GM18505 (cell line): Measurements from ENCODE around the gene MTG1.
"Not testable (repeated sequence)": the region's sequence is repeated elsewhere in the genome, so short reads cannot be mapped to it uniquely, and the experiment has no call there.

Source experiments
- ATAC-seq: cut with Tn5 transposase; IDR thresholded peaks from one replicate; pipeline ENCODE4 v1.9.1; 2021; ENCODE audit not compliant: unreplicated experiment
- POLR2A ChIP-seq: IDR thresholded peaks from 4 replicates; pipeline ENCODE4 v1.6.1; 2011; ENCODE audit warnings: borderline replicate concordance; ENCODE audit not compliant: insufficient read depth, insufficient read length; ENCODE audit errors: extremely low read depth

The MTG1 gene

DNA sequence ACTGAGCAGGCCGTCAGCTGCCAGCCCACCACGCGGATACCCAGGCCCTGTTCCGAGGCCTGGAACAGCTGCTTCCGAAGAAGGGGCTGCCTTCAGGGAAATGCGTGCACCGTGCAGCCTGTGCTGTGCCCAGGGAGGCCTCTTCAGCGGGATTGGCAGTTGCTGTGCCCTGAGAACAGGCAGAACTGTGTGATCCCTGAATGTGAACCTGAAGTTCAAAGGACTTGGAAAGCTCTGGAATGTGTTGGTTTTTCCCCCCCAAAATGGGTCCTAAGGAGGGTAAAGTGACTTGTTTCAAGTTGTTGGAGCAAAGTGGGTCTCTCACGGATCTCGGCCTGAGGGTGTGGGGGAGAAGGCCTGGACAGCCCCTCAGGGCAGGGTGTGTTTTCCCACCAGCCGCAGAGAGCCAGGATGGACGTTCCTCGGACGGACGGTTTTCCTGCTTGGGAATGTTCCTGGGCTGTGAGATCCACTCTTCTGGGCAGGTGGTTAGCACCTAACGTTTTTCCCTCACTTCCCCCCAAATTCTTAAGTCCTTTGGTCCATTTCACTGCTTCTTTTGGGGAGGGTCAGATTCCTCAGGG is 28.4 kb downstream of the MTG1 start:
- TF ChIP-seq POLR2A: no peak
- ATAC-seq: no peak

DNA sequence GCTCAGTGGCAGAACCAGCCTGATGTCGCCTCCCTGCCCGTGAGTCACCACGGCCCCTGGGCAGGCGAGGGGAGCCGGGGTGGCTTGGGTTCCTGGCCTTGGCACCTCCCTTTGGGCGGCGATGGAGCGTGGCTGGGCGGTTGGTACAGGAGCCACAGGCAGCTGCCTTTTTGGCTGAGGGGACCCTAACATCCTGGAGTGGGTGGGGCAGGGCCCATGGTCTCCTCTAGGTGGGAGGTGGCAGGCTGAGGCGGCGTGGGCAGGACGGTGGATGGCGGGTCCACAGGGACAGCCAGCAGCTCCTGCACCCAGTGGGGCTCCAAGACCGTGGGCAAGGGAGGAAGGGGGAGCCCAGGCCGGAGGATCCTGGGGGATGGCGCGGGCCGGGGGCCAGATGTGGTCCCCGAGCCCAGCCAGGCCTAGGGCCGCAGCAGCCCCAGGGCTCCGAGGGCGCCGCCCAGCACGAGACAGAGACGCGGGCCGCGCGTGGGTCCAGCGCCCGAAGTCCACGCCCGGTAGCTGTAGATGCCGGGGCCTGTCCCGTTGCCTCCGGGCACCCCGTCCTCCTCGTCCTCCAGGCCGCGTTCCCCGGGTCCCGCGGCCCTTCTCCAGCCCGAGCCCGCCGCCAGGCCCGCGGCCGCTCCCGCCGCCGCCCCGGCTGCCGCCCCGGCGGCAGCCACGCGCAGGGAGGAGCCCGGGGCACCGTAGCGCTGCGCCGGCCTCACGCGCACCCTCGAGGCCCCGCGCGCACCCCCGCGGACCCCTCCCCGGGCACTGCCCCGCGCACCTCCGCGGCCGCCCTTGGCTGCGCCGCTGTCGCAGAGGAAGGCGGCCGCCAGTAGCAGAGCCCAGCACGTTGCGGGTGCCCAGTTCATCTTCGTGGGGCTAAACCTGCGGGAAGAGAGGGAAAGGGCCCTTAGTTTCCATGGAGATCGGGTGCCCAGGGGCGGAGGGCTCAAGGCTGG is 29.1 kb downstream of the MTG1 start:
- no peak for ATAC-seq
- TF ChIP-seq POLR2A: no peak

DNA sequence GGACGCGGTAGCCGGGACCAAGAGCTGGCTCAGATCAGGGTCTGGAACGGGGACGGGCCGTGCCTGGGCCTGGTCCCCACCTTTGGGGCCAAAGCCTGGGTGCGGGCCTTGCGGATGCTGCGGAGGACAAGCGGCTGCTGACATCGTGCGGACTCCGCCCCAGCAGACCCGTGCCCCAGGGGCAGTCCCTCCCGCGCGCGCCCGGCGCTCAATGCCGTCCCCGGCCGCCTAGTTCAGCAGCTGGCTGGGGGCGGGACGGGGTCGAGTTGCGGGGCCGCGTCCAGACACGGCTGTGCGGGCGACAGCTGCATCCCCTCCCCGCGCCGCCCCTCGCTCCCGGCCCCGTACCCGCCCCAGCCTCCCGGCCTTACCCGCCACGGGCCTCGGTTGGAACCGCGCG is 30.1 kb downstream of the MTG1 start:
- not testable (repeated sequence) for ATAC-seq

GRCh38 chr10:133424601-133425000 is 30.6 kb downstream of the MTG1 start, which contains the start of gene SPRN:
Gene SPRN (minus strand): TSS chr10:133424625. CDS start chr10:133423681, 944 bp downstream.
- not testable (repeated sequence) for ATAC-seq

DNA sequence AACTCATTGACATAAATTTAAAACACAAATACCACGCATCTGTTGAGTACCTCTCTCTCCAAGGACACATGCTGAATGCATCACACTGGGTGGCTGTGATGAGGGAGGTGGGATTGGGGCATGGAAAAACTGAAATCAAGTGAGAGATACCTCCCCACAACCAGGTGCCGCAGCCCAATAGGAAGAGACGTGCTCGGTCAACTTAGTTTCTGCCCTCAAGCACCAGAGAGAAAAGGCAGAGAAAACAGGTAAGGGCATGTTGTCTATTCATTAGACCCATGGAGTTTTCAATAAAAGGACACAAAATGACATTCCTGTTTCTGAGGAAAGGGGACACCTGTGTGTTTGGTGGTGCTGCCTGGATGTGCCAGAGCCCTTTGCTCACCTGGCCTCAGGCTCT is 35.6 kb downstream of the MTG1 start:
- ATAC-seq: not testable (repeated sequence)

GRCh38 chr10:133431888-133432613 is 38.1 kb downstream of the MTG1 start:
- ATAC-seq: not testable (repeated sequence)

DNA sequence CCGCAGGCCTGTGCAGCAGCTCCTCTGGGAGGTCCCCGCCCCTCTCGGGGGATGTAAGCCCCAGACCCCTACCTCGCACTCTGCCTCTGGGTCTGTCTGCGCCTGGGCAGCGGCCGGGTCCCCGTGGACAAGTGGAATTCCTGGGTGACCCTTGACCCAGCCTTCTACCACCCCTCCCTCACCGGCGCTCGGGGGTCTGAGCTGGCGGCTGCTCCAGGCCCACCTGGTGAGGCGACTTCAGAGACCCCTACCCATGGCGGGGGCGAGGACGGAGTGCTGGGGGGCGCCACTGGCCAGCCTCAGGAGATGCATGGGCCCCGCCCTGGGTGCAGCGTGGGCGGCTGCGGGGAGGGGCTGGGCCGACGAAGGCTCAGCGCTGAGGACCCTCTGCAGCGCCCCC is 38.8 kb downstream of the MTG1 start:
- ATAC-seq: not testable (repeated sequence)

- TF ChIP-seq POLR2A: no peak
- no peak for ATAC-seq
Measured at GRCh38 chr10:133438711-133439273, 44.8 kb downstream of the MTG1 start.

GRCh38 chr10:133439517-133440461 is 45.8 kb downstream of the MTG1 start:
- TF ChIP-seq POLR2A: no peak
- no peak for ATAC-seq

DNA sequence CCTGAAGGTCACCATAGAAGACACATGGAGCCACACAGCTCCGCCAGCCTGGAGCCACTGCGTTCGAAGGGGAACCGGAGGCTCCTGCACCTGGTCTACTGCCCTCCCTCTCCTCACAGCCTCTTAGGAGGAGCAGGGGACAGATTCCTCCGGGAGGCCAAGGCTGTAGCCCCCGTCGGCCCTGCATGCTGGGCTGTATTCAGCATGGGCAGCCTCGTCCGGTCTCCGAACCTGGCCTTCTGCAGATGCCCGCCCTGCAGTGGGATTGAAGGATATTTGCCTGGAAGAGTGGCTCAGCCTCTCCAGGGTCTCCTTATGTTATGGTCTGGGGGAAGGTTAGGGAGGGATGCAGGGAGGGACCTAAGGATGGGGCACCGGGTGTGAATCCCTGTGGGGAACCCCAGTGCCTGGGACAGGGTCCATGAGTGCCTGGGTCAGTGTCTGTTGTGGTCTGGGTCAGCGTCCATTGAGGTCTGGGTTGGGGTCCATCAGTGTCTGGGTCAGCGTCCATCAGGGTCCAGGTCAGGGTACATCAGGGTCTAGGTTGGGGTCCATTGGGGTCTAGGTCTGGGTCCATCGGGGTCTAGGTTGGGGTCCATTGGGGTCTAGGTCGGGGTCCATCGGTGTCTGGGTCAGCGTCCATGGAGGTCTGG is 46.8 kb downstream of the MTG1 start:
- ATAC-seq: no peak
- TF ChIP-seq POLR2A: no peak

- not testable (repeated sequence) for ATAC-seq
Measured at GRCh38 chr10:133441356-133441755, 47.4 kb downstream of the MTG1 start.

- no peak for ATAC-seq
- TF ChIP-seq POLR2A: no peak
Measured at GRCh38 chr10:133441780-133442179, 47.8 kb downstream of the MTG1 start.
